Measurements from ENCODE around the gene RGS3.

RGS3 gene

DNA sequence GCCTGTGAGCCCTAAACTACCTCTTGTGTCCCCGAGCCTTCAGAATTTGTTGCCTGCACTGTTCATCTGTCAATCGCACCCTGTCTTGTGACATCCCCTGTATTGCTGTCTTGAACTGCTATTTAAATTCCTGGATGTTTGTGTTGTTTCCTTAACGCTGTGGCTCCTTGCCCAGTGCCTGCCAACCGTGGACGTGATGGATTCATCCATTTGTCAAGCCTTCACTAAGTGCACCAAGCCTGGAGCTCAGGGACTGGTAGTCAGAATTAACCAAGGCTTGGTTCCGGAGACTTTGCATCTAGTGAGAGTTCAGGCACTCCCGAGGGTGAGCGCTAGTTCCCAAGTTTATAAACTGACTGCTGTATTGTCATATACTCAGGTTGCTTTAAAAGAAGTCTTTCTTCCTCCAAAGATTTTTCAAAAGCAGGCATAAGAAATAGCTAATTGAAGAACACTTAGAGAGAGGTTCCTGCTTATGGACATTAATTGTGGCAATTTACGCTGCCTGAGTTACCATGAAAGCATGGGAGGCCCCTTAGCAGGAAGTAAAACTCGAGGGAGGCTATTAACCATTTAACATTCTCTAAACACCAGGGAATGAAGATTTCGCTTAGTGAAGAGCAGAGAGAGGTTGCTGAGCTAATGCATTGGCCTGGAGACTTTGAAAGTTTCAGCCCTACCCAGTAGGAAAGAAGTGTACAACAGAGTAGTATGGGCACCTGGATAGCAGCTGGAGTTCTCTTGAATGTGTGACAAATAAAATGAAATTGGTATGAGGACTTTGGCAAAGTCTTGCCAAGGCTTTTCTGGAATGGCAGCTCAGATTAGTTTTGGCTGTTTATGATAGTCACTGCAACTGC is 29.0 kb downstream of the RGS3 start:
- no peak for DNase-seq

DNA sequence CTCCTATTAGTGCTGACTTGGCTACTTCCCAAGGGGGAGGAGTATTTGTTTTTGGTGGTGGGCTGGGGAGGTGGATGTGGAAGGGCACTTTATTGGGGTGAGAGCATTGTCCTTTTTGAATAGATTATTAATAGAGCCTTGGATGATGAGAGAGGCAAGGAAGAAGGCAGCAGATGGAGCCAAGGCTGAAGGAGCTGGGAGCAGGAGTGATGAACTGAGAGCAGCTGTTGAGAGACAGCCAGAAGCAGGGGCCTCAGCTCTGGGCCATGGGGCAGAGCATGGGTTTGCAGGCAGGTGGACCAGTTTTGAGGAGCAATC is 29.6 kb downstream of the RGS3 start:
- peak; percentile 33 to 78 for DNase-seq

DNA sequence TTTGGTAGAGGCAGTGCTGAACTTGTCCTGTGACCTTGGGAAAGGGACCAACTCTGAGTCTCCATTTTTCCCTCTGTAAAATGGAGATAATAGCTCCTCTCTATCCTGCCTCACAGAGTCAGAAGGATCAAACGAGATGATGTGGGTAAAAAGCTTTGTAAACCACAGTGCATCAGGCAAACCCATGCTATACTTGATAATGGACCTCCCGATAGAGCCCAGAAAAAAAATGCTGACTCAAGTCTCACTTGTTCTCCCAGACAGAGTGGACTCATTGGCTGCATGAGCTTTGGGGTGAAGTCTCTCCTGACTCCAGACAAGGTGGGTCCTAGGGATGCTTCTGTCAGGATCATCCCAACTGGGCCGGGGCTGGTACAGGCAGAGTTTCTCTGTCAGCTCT is 32.0 kb downstream of the RGS3 start:
- no peak for DNase-seq

DNA sequence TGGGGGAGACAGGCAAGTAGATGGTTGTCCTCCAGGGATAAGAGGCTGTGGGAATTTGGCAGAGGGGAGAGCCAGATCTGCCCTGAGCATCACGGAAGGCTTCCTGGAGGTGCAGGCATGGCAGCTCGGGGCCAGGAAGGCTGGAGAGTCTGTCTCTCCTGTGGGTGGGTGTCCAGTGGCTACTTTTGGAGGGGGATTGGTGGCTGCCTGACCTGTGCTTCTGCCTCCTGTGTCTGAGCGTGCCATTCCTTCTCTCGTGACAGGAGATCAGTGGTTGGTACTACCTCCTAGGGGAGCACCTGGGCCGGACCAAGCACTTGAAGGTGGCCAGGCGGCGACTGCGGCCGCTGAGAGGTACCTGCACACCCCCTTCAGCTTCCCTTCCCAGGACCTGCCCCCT is 33.5 kb downstream of the RGS3 start:
- no peak for DNase-seq

DNA sequence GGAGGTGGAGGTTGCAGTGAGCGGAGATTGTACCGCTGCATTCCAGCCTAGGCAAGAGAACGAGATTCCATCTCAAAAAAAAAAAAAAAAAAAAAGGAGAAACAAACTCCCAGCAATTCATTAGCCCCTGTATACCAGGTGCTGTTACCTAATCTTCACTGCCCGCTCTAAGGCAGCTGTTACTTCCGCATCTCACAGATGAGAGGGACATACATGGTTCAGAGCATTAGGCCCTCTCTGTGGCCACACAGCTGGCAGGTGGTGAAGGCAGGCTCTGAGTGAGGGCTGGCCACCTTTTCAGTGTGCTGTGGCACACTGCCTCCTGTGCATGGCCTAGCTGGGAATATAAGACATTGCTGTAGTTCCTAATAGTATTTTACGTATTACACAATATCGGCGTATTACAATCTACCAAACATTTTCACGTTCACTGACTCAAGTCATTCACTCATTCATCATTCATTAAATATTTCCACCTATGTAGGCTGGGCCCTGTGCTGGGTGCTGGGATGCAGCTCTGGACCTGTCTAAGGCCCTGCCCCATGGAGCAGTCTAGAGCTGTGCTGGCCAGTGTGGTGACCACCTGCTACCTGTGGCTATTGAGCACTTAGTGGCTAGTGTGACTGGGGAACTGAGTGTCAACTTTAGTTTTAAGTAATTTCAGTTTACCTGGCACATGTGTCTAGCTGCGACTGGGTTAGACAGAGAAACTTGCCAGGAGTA is 35.8 kb downstream of the RGS3 start:
- DNase-seq: no peak

DNA sequence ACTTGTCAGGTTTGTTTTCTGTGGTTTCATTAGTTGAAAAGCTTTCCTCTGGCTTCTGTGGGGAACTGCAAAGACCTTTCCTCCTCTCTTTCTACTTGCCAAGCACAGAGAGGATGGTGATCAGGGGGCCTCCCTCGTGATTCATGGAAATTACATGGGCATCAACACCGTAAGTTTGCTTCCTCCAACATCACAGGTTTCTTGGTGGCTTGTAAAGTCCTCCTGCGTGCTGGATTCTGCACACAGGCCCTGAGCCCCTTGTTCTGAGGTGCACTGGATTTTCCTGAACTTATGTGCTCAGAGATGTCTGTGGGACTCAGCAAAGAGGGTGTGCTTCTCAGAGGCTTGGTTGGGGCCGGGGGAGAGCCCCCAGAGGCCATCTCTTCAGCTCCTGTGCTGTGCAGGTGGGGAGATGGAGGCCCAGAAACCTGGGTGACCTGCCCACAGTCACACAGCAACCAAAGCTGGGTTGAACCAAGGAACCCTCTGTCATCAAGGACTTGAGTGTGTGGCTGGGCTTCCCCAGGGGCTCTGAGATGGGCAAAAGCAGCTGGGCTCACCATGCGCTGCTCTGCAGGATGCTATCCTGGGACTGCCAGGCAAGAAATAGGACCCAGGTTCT is 36.5 kb downstream of the RGS3 start:
- no peak for DNase-seq

DNA sequence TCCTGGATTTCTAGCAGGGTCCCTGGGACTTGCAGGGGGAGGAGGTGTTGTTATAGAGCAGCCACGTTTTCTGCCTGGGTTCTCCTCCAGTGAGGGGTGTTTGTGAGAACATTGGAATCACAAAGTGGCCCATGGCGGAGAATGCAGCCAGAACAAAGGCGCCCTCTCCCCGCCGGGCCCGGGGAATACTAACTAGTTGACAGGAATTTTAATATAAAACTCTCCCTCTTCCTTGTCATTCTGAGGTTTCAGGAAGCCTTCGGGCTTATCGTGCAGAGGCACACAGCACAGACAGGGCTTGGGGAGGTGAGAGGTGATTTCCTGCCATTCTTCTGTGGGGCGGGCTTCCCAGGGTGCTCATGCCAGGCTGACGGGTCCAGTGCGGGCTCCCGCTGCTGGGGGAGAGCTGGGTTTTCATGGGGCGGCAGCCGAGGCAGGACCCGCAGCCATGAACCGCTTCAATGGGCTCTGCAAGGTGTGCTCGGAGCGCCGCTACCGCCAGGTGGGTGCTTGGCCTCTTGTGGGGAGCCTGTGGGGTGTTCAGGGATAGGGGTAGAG is 37.7 kb downstream of the RGS3 start:
- DNase-seq: no peak

DNA sequence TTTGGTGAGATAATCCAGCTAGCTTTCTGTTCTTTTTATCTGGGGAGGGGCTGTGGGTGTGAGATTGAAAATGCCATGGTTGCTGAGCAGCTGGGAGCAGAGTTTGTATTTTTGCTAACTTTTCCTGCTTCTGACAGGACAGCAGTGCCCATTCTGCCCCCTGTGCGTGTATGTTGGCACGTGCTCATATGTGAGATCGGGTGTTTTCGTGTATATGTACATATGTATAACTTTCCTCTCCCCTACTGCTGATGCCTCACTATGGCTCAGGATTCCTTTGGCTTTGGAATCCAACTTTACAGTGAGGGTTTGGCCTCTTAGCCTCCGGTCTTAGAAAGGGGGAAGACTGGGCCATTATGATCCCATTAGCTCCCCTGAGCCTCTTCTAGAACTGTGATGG is 38.3 kb downstream of the RGS3 start:
- no peak for DNase-seq

DNA sequence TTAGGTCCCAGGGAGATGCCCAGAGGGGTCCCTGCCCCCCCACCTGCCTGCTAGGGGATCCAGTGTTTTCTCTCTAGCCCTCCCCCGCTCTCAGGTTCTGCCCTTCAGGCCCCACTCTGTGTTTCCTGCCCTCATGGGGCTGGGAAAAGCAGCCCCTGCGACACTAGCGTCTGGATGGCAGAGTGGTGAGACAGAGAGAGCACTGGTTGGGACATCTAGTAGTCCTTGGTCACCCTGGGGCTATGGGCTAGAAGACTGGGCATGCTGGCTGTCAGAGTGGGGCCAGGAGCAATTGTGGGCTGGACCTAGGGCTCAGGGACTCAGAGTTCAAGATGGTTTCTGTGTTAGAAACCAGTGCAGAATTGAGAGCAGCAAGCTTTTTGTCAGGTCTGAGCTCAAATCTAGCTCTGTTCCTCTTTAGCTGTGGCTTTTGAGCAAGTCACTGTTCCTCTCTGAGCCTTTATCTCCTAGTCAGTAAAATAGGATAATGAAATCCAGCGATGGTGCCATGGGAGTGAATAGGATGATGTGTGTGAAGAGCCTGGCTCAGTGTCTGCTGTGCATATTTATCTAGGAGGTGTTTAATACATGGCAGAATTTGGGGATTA is 39.0 kb downstream of the RGS3 start:
- no peak for DNase-seq

DNA sequence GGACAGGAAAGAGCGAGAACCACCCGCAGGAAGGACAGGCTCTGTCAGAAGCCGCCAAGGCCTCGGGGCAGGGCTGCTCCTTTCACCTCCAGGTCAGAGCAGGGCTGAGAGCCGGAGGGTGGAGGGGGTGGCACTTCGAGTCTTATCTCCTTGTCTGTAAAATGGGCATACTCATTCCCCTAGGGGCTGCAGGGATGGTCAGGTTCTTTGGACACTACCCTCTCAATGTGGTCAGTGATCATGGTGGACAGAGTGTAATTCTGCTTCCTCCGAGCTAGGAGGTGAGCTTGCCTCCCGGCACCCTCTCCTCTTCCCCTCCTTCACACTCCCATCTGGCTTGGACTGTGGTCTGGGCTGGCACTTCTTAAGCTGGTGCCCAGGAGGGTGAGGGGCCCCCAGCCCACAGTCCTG is 39.6 kb downstream of the RGS3 start:
- DNase-seq: no peak

DNA sequence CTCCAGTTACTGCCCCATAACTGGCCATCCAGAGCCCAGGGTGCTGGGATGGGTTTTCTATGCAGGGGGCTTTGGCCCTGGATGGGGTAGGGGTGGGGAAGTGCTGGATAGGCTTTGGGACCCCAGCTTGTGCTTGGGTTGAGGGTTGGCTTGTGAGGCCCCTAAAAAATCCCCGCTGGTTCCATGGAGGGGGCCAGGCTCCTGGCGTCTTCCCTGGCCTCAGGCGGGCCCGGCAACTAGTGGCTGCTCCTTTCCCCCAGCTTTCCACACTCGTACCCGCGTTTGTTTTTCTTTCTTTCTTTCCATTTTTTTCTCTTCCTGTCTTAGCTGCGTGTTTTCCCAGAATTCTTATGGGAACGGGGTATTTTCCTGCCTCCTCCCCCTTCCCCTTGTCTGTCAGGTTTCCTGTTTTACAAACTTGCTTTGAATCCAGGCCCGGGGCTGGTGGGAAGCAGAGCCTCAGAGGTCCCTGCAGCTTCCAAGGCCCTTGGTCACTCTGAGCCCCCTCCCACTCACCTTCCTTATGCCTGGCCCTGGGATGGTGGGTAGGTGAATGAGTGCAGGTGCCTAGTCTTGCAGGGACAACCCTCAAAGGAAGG is 40.2 kb downstream of the RGS3 start:
- no peak for DNase-seq

DNA sequence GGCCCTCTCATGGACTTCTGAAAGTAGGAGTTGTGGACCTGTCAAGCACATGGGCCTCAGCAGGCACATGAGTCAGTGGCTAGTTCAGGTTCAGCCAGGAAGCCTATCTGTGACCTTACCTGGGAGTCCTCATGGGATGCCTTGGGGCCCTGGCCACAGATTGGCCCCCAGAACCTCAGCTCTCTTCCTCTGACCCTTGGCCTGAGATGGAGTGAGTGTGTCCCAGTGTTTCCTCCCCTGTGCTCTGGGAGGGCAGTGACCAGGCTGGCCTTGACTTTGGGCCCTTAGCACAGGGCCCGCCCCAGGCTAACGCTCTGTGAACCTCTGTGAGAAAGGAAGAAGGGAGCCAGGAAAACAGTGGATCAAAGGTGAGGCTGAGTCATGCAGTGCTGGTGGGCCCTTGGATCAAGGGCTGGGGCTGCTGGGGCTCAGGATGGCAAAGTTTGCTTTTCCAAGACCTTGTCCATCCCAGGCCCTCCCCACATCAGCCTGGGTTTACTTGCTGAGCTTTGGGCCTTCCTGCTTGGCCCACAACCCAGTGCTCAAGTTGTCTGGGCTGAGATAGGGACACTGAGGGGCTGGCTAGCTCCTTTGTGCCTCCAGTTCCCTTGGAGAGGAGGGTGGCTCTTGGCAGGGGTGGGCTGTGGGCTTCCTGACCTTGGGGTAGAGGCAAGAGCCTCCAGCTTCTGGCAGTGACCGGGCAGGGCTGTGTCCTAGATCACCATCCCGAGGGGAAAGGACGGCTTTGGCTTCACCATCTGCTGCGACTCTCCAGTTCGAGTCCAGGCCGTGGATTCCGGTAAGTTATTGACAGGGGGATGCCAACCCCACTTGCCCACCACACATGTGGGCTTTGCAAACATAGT is 41.4 kb downstream of the RGS3 start:
- DNase-seq: no peak

DNA sequence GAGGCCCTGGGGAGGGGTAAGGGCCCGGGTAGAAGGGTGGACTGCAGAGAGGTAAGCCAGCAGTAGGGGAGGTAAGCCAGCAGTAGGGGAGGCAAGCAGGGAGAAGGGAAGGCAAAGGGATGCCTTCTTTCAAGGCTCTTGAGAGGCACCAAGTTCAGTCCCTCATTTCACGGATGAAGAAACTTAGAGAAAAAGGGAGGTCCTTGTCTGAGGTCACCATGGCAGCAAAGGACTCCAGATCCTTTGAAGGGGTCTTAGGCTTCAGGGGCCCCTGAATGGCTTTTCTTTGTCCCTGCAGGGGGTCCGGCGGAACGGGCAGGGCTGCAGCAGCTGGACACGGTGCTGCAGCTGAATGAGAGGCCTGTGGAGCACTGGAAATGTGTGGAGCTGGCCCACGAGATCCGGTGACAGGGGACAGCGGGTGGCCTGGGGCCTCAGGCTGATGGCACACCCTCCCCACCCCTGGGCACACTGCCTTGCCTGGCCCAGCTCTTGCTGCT is 42.6 kb downstream of the RGS3 start:
- no peak for DNase-seq

DNA sequence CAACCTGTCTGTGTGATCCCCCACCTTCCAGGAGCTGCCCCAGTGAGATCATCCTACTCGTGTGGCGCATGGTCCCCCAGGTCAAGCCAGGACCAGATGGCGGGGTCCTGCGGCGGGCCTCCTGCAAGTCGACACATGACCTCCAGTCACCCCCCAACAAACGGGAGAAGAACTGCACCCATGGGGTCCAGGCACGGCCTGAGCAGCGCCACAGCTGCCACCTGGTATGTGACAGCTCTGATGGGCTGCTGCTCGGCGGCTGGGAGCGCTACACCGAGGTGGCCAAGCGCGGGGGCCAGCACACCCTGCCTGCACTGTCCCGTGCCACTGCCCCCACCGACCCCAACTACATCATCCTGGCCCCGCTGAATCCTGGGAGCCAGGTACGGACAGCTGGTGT is 43.7 kb downstream of the RGS3 start:
- no peak for DNase-seq

DNA sequence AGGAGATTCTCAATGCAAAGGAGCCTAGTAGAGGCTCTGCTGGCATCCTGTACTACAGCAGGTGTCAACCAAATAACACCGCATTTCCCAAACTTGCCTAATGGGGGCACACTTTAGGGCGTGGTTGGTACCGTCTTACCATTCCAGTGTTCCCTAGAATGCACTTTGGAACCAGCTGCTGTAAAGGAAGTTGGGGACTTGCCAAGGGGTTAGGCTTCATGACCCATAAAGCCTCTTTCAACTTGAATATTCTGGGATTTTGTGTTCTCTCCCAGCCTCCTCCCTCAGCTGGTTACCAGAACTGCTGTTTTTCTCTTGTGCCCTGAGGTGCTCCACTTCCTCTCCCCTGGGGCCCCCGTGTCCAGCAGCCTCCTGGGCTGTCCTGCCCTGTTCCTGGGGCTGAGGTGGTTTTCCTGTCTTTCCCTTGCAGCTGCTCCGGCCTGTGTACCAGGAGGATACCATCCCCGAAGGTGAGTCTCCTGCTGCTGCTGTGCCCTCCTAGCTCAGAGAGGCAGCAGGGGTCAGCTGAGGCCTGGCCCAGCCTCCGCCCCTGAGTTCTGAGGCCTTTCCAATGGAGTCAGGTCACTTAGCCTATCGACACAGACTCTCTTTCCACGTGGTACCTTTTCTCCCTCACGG is 44.7 kb downstream of the RGS3 start:
- DNase-seq: no peak

DNA sequence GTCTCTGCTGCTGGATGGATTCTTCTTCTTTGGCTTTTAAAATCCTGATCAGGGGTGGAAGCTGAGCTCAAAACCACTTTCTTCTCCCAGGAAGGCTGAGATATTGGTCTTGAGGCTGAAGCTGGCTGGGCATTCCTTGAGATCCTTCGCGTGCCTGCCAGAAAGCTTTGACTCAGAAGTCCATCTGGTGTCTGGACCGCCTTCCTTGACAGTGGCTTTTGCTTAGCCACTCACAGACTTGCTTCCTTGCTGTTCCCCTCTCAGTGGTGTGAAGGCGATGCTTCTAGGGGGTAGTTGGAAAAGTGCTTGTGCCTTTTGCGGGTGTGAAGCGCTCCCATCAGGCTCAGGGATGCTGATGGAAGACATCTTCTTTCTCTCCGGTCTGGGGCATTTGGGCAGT is 45.9 kb downstream of the RGS3 start:
- no peak for DNase-seq

DNA sequence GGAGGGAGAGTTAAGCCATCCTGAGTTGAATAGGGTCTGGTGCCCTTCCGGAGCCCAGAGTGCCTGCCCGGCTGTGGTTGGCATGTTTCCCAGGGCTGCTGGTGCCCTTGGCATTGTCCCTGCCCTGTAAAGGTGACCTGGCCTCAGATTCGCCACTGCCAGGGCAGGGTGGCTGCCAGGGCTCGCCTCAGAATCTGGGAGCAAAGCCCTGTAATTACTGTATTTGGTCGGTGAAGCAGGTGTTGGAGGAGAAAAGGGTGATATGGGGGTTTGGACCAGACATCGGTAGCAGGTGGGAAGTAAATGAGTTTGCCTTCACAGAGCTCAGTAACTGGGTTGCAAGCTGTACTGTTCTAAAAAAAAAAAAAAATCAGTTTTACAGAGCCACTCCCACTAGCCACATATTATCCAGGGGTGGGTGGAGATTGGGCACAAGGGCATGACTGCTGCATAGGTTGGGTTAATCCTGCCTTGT is 47.6 kb downstream of the RGS3 start:
- DNase-seq: no peak

DNA sequence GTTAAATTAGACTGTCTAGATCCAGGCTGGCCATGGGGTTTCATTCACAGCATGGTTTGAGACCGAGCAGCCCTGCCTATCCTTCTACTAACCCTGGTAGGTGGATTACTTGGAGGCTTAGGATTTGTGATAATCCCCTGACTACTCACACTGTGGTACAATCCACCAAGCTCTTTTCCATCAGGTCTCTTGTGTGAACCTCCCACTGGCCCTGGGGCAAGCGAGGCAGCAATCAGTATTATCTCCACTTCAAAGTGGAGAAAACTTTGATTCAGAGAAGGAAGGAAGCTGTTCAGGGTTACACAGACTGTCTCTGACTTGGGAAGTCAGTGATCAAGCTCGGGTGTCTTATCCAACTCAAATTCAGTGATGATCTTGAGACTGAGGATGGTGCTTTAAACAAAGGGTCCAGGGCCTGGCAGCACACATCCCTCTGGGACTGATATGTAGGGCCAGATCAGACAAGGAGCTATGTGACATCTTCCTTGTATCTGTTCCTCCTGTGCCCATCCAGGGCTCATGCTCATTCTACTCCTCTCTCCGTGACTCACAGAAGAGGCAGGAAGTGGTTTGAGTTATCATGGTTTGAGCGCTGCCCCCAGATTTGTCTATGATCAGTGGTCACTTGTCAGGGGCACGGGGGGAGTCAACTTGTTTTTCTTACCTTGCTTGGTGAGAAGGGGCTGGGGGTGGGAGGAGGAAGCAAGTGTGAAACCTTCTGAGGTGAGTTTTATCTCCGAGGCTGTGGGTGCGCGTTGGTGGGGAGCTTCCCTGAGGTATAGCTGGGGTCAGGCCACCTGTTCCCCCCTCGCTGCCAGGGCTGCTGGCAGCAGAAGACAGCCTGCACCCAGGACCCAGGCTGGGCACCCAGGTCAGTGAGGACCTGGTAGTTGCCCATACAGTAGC is 48.6 kb downstream of the RGS3 start:
- no peak for DNase-seq

DNA sequence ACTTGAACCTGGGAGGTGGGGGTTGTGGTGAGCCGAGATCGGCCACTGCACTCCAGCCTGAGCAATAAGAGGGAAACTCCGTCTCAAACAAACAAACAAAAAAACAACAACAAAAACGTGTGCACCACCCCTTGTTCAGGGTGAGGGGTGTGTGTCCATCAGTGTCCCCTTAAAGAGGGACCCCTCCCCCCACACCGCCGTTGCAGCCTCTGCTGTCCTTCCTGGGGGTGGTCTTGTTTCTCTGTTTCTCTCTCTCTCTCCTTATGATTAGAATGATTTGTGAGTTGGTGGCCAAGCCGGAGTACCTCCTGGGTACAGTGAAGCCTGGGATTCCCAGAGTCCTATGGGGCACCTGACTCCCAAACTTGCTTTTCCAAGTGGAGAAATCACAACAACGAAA is 49.6 kb downstream of the RGS3 start:
- DNase-seq: no peak

DNA sequence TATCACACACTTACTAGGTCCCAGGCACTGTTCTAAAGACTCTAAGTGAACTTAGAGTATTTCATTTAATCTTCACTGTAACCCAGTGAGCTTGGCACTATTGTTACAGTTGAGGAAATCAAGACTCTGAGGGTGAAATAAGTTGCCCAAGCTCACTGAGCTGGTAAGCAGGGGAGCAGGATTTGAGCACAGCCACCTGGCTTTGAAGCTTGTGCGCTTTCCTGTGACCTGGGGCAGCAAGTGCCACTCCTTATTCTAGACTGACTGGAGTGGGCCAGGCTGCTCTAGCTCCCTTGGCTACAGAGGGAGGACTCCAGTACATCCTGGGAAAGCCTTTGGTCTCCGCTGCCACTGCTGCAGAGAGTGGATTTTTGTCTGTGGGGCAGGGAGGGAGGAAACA is 50.0 kb downstream of the RGS3 start:
- no peak for DNase-seq

Measured in NCI-H524 (cell line).